GM12864 (cell line): ENCODE data around the gene COQ4.
"Not testable (repeated sequence)": the region's sequence is repeated elsewhere in the genome, so short reads cannot be mapped to it uniquely, and the experiment has no call there.

Experiments used
- DNase-seq: peaks from one replicate; pipeline ENCODE4 v3.0.0-alpha.2; 2011; ENCODE audit warnings: low read depth
- H3K4me3 ChIP-seq: 2 replicates; pipeline ENCODE4 v1.5.1; 2011; ENCODE audit warnings: mild to moderate bottlenecking, low read depth, low read length, control low read depth
- TF ChIP-seq, protein P1 (sequence below): IDR thresholded peaks from 2 replicates; pipeline ENCODE4 v1.5.1; 2011; ENCODE audit warnings: low read depth, mild to moderate bottlenecking, moderate library complexity, low read length, control low read depth, inconsistent platforms; ENCODE audit errors: missing control alignments

COQ4 gene

DNA sequence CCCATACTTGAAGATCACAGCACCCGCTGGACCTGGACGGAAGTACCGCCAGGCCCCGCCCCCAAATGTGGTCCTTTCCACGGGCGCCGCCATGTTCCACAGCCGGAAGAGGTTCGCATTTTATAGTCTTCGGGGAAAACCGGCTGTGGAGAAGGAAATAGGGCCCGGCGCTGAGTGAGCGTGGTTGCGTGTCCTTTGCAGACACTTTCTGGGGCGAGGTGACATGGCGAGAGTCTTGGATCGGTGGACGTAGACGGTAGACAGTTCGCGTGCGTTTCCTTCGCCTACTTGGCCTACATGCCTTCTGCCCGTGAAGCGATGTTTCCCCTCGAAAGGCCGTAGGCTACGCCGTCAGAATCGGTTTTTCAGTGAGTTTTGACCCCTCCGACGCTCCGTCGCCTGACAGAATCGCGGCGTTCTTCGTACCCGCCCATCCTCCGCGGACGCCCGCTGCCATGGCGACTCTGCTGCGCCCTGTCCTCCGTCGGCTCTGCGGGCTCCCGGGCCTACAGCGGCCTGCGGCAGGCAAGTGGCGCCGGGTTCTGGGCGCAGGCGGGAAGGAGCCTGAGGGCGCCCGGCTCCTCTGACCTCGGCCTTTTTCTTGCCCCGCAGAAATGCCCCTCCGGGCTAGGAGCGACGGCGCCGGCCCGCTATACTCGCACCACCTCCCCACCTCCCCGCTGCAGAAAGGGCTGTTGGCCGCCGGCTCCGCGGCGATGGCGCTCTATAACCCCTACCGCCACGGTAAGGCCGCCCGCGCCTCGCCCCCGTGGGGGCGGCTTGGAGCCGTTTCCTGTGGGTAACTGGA is at the start of gene COQ4, which contains the start of gene TRUB2:
COQ4 (plus strand) TSS at position 436 of the 808 bp plus-strand sequence; CDS start at position 456, 20 bp downstream.
TRUB2 (minus strand) TSS at position 44 of the 808 bp plus-strand sequence; CDS start at position 5, 39 bp downstream.
- DNase-seq: peak; percentile 82
- TF ChIP-seq, protein P1, sequence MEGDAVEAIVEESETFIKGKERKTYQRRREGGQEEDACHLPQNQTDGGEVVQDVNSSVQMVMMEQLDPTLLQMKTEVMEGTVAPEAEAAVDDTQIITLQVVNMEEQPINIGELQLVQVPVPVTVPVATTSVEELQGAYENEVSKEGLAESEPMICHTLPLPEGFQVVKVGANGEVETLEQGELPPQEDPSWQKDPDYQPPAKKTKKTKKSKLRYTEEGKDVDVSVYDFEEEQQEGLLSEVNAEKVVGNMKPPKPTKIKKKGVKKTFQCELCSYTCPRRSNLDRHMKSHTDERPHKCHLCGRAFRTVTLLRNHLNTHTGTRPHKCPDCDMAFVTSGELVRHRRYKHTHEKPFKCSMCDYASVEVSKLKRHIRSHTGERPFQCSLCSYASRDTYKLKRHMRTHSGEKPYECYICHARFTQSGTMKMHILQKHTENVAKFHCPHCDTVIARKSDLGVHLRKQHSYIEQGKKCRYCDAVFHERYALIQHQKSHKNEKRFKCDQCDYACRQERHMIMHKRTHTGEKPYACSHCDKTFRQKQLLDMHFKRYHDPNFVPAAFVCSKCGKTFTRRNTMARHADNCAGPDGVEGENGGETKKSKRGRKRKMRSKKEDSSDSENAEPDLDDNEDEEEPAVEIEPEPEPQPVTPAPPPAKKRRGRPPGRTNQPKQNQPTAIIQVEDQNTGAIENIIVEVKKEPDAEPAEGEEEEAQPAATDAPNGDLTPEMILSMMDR: no peak
- H3K4me3 ChIP-seq: peak within 1 kb of the TSS; percentile 71

DNA sequence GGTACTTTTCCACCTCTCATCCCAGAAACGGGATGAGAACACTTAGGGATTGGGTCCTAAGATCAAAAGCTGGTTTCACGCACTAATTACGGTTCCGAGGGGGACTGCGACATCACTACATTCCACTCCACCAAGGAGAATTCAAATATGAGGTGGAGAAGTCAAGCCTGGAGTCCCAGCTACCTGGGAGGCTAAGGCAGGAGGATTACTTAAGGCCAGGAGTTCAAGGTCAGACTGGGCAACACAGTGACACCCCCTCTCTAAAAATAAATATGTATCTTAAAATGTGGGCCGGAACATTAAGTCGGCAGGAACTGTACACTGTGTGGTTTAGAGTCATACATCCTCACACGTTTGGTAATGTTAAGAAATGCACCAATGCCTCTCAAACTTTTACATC is 48.4 kb upstream of the COQ4 start:
- TF ChIP-seq, protein P1: no peak
- no peak for DNase-seq
- no peak overlapping the region; the same call in 1 of the 2 replicates for H3K4me3 ChIP-seq

DNA sequence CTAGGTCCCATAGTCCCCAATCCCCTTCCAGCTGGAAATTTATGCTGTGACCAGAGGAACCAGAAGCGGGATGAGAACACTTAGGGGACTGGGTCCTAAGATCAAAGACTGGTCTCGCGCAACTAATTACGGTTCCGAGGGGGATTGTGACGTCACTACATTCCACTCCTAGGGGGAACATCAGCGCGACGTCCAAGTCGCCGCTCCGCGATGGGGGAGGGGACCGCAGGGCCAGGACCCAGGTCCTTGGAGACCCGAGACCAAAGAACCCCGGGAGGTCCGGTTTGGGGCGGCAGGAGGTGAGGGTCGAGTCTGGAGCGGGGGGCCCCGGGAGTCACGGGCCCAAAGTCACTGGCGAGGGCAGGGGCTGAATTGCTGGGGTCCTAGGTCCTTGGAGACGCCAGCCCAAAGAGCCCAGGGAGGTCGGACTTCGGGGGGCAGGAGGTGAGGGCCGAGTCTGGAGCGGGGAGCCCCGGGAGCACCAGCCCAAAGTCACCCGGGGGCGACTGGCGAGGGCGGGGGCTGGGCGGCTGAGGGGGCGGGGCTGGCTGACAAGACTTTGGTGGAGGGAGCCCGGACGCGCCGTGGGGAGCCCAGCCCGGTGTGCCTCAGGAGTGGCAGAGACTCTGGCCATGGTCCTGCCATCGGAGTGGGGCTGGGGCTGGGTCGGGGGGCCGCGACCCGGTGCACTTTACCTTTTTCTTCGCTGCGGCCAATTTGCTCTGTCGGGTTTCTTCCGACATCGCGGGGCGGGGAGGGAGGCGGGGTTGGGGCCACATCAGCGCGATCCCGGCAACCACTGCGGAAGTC is 47.2 kb upstream of the COQ4 start, which contains the start of gene GOLGA2:
GOLGA2 (minus strand) TSS at position 810 of the 810 bp plus-strand sequence; CDS start at position 779, 31 bp downstream.
- H3K4me3 ChIP-seq: peak within 1 kb of the TSS; percentile 90
- TF ChIP-seq, protein P1: no peak
- DNase-seq: no peak

DNA sequence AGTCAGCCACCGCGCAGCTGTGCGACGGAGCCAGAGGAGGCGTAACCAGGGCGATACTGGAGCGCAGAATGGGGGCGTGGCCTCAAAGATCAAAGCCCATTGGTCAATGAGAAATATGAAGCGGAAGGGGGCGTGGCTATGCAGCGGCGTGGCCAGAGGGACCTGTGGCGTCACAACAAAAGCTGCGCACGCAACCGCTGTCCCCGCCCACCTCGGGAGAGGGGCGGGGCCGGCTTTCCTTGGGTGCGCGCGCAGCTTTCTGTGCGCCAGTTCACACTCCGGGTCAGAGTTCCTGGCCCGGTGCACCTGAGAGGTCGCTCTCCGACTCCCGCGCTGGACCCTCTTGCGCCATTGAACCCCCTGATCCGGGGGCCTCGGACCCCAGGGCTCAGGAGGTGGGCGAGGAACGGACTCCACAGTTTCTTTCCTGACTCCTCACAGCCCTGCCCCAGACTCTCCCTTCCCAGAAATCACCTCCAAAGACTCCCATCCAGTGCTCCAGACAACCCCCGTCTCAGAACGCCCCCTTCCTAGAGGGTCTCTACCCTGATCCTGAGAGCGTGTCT is 46.5 kb upstream of the COQ4 start, which contains the start of gene SWI5:
SWI5 (plus strand) TSS at position 269 of the 566 bp plus-strand sequence.
- DNase-seq: peak; percentile 98
- TF ChIP-seq, protein P1: no peak
- H3K4me3 ChIP-seq: peak within 1 kb of the TSS; percentile 90

DNA sequence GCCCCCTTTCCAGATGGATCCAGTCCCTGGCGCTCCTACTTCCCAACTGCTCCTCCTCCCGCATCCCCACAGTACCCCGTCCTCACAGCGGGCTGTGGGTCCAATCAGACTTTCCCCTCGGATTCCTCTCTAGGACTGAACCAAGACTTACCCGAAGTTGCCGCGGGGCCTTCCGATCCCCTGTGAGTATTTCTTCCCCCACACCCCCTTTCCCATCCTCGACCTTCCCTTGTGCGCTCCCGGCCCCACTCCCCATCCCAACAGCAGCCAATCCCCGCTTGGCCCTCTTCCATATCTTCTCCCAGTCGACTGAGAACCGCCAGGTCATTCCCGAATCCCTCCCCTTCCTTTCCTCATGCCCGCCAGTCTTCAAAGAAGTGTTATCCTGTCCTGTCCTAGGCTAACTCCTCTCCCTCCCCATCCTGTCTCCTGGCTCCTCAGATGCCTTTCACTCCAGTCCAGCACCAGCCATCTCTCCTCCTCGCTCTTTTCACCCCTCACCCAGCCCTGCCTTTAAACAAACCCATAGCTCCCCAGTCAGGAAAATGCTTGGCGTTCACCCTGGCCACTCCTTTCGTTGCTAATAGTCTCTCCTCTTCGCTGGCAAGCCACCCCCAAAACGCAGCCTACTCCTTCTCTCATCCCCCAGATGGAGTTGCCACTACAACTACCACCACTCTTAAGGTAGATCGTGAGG is 45.9 kb upstream of the COQ4 start:
- DNase-seq: no peak
- peak overlapping the region; percentile 79 for H3K4me3 ChIP-seq
- TF ChIP-seq, protein P1: no peak

DNA sequence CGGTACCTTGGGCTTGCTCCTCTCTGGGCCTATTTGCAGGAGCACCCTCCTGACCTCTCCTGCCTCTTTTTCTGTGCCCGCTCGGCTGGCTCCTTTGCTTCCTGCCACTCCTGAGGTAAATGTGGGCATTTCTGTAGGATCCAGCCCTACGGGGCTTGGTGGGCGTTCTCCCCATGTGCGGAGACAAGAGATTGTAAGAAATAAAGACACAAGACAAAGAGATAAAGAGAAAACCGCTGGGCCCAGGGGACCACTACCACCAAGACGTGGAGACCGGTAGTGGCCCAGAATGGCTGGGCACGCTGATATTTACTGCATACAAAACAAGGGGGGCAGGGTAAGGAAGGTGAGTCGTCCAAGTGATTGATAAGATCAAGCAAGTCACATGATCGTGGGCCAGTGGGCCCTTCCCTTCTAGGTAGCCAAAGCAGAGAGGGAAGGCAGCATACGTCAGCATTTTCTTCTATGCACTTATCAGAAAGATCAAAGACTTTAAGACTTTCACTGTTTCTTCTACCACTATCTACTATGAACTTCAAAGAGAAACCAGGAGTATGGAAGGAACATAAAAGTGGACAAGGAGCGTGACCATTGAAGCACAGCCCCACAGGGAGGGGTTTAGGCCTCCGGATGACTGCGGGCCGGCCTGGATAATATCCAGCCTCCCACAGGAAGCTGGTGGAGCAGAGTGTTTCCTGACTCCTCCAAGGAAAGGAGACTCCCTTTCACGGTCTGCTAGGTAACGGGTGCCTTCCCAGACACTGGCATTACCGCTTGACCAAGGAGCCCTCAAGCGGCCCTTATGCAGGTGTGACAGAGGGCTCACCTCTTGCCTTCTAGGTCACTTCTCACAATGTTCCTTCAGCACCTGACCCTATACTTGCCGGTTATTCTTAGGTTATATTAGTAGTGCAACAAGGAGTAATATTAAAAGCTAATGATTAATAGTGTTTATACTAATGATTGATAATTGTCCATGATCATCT is 43.3 kb upstream of the COQ4 start:
- not testable (repeated sequence) for DNase-seq, H3K4me3 ChIP-seq
